IMR-90 (cell line): ENCODE data around the gene PRR33. TPM values are rescaled to one million over a fixed set of nuclear protein-coding genes. Genes with fewer than 3 reads are reported as not detected.

Experiments used
- ATAC-seq: fragments of 200-7000 bp; cut with Tn5 transposase; 2 replicates; pipeline ENCODE4 v1.9.1; 2020; ENCODE audit warnings: low read depth, mild to moderate bottlenecking, moderate library complexity
- BruUV-seq: library from RNA; stranded (reverse); fragments of 400-500 nt; replicated peaks from 2 replicates; lab custom pipeline; 2021; lab: Mats Ljungman, UMichigan
- CTCF ChIA-PET: fragments of 300-600 bp; formaldehyde crosslinking; extraction: SDS; loops from one replicate; lab custom pipeline; 2021; ENCODE audit warnings: antibody characterized with exemption; lab: Yijun Ruan, JAX
- POLR2A ChIA-PET: fragments of 300-600 bp; sonication (Branson Sonifier 250); formaldehyde crosslinking; loops from one replicate; lab custom pipeline; 2022; ENCODE audit warnings: antibody characterized with exemption; ENCODE audit not compliant: unreplicated experiment; lab: Charles Lee
- DNase-seq: peaks from one replicate; pipeline ENCODE4 v3.0.0; 2013
- H2AFZ ChIP-seq: replicated peaks from 2 replicates; pipeline ENCODE3; 2013; ENCODE audit warnings: low read length, mild to moderate bottlenecking; ENCODE audit not compliant: poor library complexity
- H2AK5ac ChIP-seq: 2 replicates; pipeline ENCODE4 v1.6.1; 2013; ENCODE audit warnings: low read depth, low read length, inconsistent platforms
- H2AK9ac ChIP-seq: replicated peaks from 2 replicates; pipeline ENCODE3; 2013; ENCODE audit warnings: mild to moderate bottlenecking, low read depth, low read length, moderate library complexity; ENCODE audit not compliant: poor library complexity
- H2BK120ac ChIP-seq: 2 replicates; pipeline ENCODE4 v1.6.1; 2013; ENCODE audit warnings: low read depth, low read length, inconsistent platforms
- H2BK15ac ChIP-seq: 3 replicates; pipeline ENCODE4 v1.6.1; 2013; ENCODE audit warnings: low read depth, low read length, inconsistent platforms
- H2BK20ac ChIP-seq: 2 replicates; pipeline ENCODE4 v1.6.1; 2013; ENCODE audit warnings: low read depth, mild to moderate bottlenecking, inconsistent platforms, low read length, moderate library complexity
- H2BK5ac ChIP-seq: 2 replicates; pipeline ENCODE4 v1.6.1; 2013; ENCODE audit warnings: mild to moderate bottlenecking, low read depth, low read length, inconsistent platforms; ENCODE audit not compliant: poor library complexity, severe bottlenecking
- H3K14ac ChIP-seq: replicated peaks from 2 replicates; pipeline ENCODE4 v1.6.1; 2013; ENCODE audit warnings: low read depth, low read length, inconsistent platforms
- H3K18ac ChIP-seq: 2 replicates; pipeline ENCODE4 v1.6.1; 2013; ENCODE audit warnings: low read depth, low read length, control low read depth
- H3K23ac ChIP-seq: 2 replicates; pipeline ENCODE4 v1.6.1; 2013; ENCODE audit warnings: low read depth, low read length, inconsistent platforms
- H3K27ac ChIP-seq: 2 replicates; pipeline ENCODE4 v1.5.1; 2013; ENCODE audit warnings: mild to moderate bottlenecking, control low read depth, low read length; ENCODE audit not compliant: insufficient read depth
- H3K27me3 ChIP-seq: 2 replicates; pipeline ENCODE4 v1.6.1; 2013; ENCODE audit warnings: low read length; ENCODE audit not compliant: control insufficient read depth, insufficient read depth
- H3K36me3 ChIP-seq: 2 replicates; pipeline ENCODE4 v1.6.1; 2013; ENCODE audit warnings: low read length, mixed read lengths; ENCODE audit not compliant: control insufficient read depth, insufficient read depth
- H3K4ac ChIP-seq: 2 replicates; pipeline ENCODE4 v1.6.1; 2013; ENCODE audit warnings: low read depth, low read length, inconsistent platforms
- H3K4me1 ChIP-seq: 2 replicates; pipeline ENCODE4 v1.6.1; 2013; ENCODE audit warnings: low read length, mixed read lengths; ENCODE audit not compliant: control insufficient read depth, insufficient read depth
- H3K4me2 ChIP-seq: 2 replicates; pipeline ENCODE4 v1.6.1; 2013; ENCODE audit warnings: low read depth, mild to moderate bottlenecking, control low read depth, low read length, moderate library complexity
- H3K4me3 ChIP-seq: 2 replicates; pipeline ENCODE4 v1.5.1; 2013; ENCODE audit warnings: low read depth, mild to moderate bottlenecking, control low read depth, low read length, moderate library complexity; ENCODE audit not compliant: insufficient read depth
- H3K56ac ChIP-seq: 2 replicates; pipeline ENCODE4 v1.6.1; 2013; ENCODE audit warnings: low read length, inconsistent platforms; ENCODE audit not compliant: insufficient read depth; ENCODE audit errors: extremely low read depth
- H3K79me1 ChIP-seq, 2 experiments: 2 replicates each; pipeline ENCODE4 v1.6.1; 2013; ENCODE audit warnings: low read length in 2 of 2, inconsistent platforms in 1 of 2, low read depth in 1 of 2
- H3K9ac ChIP-seq: 2 replicates; pipeline ENCODE4 v1.6.1; 2013; ENCODE audit warnings: low read depth, low read length, control low read depth
- H3K9me1 ChIP-seq: 2 replicates; pipeline ENCODE4 v1.6.1; 2013; ENCODE audit warnings: low read length, inconsistent platforms; ENCODE audit not compliant: insufficient read depth
- H3K9me3 ChIP-seq: 2 replicates; pipeline ENCODE4 v1.6.1; 2013; ENCODE audit warnings: low read length; ENCODE audit not compliant: control insufficient read depth, insufficient read depth
- H4K20me1 ChIP-seq: 2 replicates; pipeline ENCODE4 v1.6.1; 2013; ENCODE audit warnings: low read length, inconsistent platforms; ENCODE audit not compliant: insufficient read depth
- H4K5ac ChIP-seq: 2 replicates; pipeline ENCODE4 v1.6.1; 2013; ENCODE audit warnings: mild to moderate bottlenecking, low read depth, low read length, control low read depth
- H4K8ac ChIP-seq, 2 experiments: 2 replicates each; pipeline ENCODE4 v1.6.1; 2013; ENCODE audit warnings: low read depth in 2 of 2, low read length in 2 of 2, control low read depth in 1 of 2, inconsistent platforms in 1 of 2
- H4K91ac ChIP-seq: 2 replicates; pipeline ENCODE4 v1.6.1; 2013; ENCODE audit warnings: low read depth, low read length, inconsistent platforms; ENCODE audit not compliant: insufficient read depth
- CEBPB ChIP-seq: IDR thresholded peaks from 2 replicates; pipeline ENCODE4 v1.6.1; 2012; ENCODE audit warnings: low read depth, low read length, improper control_type of control experiment
- CHD1 ChIP-seq: IDR thresholded peaks from 2 replicates; pipeline ENCODE4 v1.6.1; 2012; ENCODE audit warnings: low read depth, low read length, improper control_type of control experiment
- CTCF ChIP-seq: conservative IDR thresholded peaks from 2 replicates; pipeline ENCODE4 v1.5.1; 2012; ENCODE audit warnings: mild to moderate bottlenecking, low read depth, low read length, improper control_type of control experiment
- ELK1 ChIP-seq: fragments of 150-350 bp; IDR thresholded peaks from 2 replicates; pipeline ENCODE4 v1.6.1; 2016; ENCODE audit warnings: low read depth, mild to moderate bottlenecking, low read length, moderate library complexity, borderline replicate concordance
- MAFK ChIP-seq: IDR thresholded peaks from 2 replicates; pipeline ENCODE4 v1.6.1; 2012; ENCODE audit warnings: low read depth, low read length, improper control_type of control experiment
- MAZ ChIP-seq: IDR thresholded peaks from 2 replicates; pipeline ENCODE4 v1.6.1; 2012; ENCODE audit warnings: low read depth, mild to moderate bottlenecking, low read length, improper control_type of control experiment, moderate library complexity, borderline replicate concordance
- MXI1 ChIP-seq: IDR thresholded peaks from 2 replicates; pipeline ENCODE4 v1.6.1; 2012; ENCODE audit warnings: low read depth, mild to moderate bottlenecking, low read length, moderate library complexity, borderline replicate concordance
- POLR2A ChIP-seq: IDR thresholded peaks from 2 replicates; pipeline ENCODE4 v1.6.1; 2012; ENCODE audit warnings: mild to moderate bottlenecking, low read depth, low read length
- RCOR1 ChIP-seq: IDR thresholded peaks from 2 replicates; pipeline ENCODE4 v1.6.1; 2012; ENCODE audit warnings: mild to moderate bottlenecking, low read length, improper control_type of control experiment; ENCODE audit not compliant: insufficient replicate concordance
- RFX5 ChIP-seq: IDR thresholded peaks from 2 replicates; pipeline ENCODE4 v1.8.0; 2012; ENCODE audit warnings: low read depth, mild to moderate bottlenecking, low read length, moderate library complexity
- SMC3 ChIP-seq: fragments of 150-350 bp; IDR thresholded peaks from 2 replicates; pipeline ENCODE4 v1.6.1; 2016; ENCODE audit warnings: low read depth, mild to moderate bottlenecking, antibody characterized with exemption, low read length, moderate library complexity
- USF2 ChIP-seq: fragments of 150-350 bp; IDR thresholded peaks from 2 replicates; pipeline ENCODE4 v1.6.1; 2017; ENCODE audit warnings: mild to moderate bottlenecking, antibody characterized with exemption, low read length, low read depth
- WGBS, 2 experiments: methylation state at CpG; one replicate each; pipeline versions ENCODE4 v1.1.5 to v1.1.7; 2013; ENCODE audit warnings: missing lambda C conversion rate in 2 of 2; ENCODE audit not compliant: insufficient read length in 1 of 2; ENCODE audit errors: extremely low coverage in 2 of 2; 5-methylcytosine and 5-hydroxymethylcytosine counted together
- dilution Hi-C: fragments of 300-500 bp; cut with HindIII; formaldehyde crosslinking; loops from one replicate; pipeline ENCODE4 v1.14.3; 2018; ENCODE audit warnings: low sequenced_read_pairs; ENCODE audit not compliant: unreplicated experiment
- in situ Hi-C: fragments of 300-500 bp; cut with MboI; formaldehyde crosslinking; loops from 3 replicates; pipeline ENCODE4 v1.14.3; 2019; ENCODE audit warnings: low sequenced_read_pairs, inconsistent platforms, mixed read lengths
- intact Hi-C: fragments of 100-400 bp; cut with micrococcal nuclease; formaldehyde crosslinking; loops from 2 replicates; pipeline ENCODE4 v1.10.0; 2022
- polyA plus RNA-seq, 3 experiments: library from polyadenylated mRNA; depleted of rRNA; stranded (reverse); fragments of >200 nt; gene quantifications; 2 replicates each; pipeline ENCODE4 v1.2.3, GENCODE V29; 2012; ENCODE audit warnings: low replicate concordance in 1 of 3
- total RNA-seq: library from RNA; depleted of rRNA; stranded (reverse); fragments of >200 nt; gene quantifications from 2 replicates; pipeline ENCODE4 v1.2.3, GENCODE V29; 2012

The PRR33 gene
- total and polyA plus RNA-seq, 2 of the 4 experiments (the other 2 are of a cell fraction): not detected

- BruUV-seq: no TSS peak
- 77% methylated on average over 4 of the region's 18 CpGs; no CpG with 5 or more reads in 1 of the 2 experiments for WGBS, 2 experiments
- H3K4me2 ChIP-seq: no peak overlapping the region
These were observed 30.0 kb upstream of the PRR33 start for GRCh38 chr11:1921574-1922141.

More at GRCh38 chr11:1921574-1922141, 30.0 kb upstream of the PRR33 start:
- dilution Hi-C loops (no loop called here), in situ Hi-C loops (no loop called here), intact Hi-C loops (no loop called here)
- no peak overlapping the region for H3K56ac ChIP-seq
- no peak overlapping the region for H3K18ac ChIP-seq
- POLR2A ChIA-PET: no interaction called here
- H3K79me1 ChIP-seq: no peaks in the 10 kb centered on the region
- no peak overlapping the region for H2AFZ ChIP-seq
- H2BK15ac ChIP-seq: no peak overlapping the region
- H2BK120ac ChIP-seq: no peak overlapping the region
- H3K4me3 ChIP-seq: no peak overlapping the region
- H2AK9ac ChIP-seq: no peak overlapping the region
- no peak overlapping the region for H3K4ac ChIP-seq
- no peaks in the 10 kb centered on the region; the same call in 1 of the 2 replicates for H4K20me1 ChIP-seq
- no peak overlapping the region for H3K27ac ChIP-seq
- no peak overlapping the region for H2BK20ac ChIP-seq
- H2AK5ac ChIP-seq: no peak overlapping the region
- no peak overlapping the region for H4K91ac ChIP-seq
- no peak overlapping the region for H4K8ac ChIP-seq
- DNase-seq (no peak), ATAC-seq (no peak)
- no peak for TF ChIP-seq ELK1
- TF ChIP-seq SMC3: no peak
- TF ChIP-seq CTCF: no peak
- no peak for TF ChIP-seq MXI1
- TF ChIP-seq RFX5: no peak
- no peak for TF ChIP-seq POLR2A
- no peak for TF ChIP-seq MAFK
- no peak for TF ChIP-seq MAZ
- no peak for TF ChIP-seq RCOR1
- TF ChIP-seq CHD1: no peak
- TF ChIP-seq USF2: no peak
- no peak for TF ChIP-seq CEBPB
- H3K36me3 ChIP-seq: no peaks in the 10 kb centered on the region
- H3K9me3 ChIP-seq: no peaks in the 10 kb centered on the region
- H3K9me1 ChIP-seq: no peaks in the 10 kb centered on the region
- H3K14ac ChIP-seq: no peak overlapping the region
- H3K23ac ChIP-seq: no peak overlapping the region
- no peak overlapping the region for H3K9ac ChIP-seq
- CTCF ChIA-PET: interaction anchor here (0.6 kb wide), 2 partner anchors 282 to 1190 kb away, joined by 3 to 5 read pairs; no protein-coding TSS in a partner anchor
- no peak overlapping the region for H2BK5ac ChIP-seq
- no peaks in the 10 kb centered on the region for H3K4me1 ChIP-seq
- H4K5ac ChIP-seq: no peak overlapping the region
- H3K27me3 ChIP-seq: peaks cover 14% of the 10 kb centered on the region
